ENCODE measurements around the gene CIROP. TPM values are rescaled to one million over a fixed set of nuclear protein-coding genes. Genes with fewer than 3 reads are reported as not detected.

CIROP gene
- total and polyA plus RNA-seq, 9 of the 15 experiments (the other 6 are each of a cell fraction or from before 2014, with no cell fraction given) = not detected

DNA sequence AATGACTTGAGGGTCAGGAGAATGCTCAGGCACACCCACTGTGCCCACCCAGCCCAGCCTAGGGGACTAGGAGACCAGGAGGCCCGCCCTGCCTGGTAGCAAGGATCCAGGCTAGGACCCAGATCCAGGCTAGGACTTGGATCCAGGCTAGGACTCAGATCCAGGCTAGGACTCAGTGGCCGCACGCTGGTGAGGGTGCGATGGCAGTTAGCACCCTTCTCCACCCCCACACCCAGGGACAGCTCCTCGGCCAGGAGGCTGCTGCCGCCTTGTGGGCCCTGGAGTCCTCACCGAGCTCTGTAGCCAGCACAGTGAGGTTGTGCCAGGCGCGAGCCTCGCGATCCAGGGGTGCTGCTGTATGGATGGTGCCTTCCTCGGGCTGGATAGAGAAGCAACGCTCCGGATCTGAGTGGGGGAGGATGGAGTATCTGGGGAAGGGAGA is 52.6 kb downstream of the CIROP start (continued):
- TF ChIP-seq RCOR1 (IDR thresholded peaks at IDR 0.05; ENCODE audit: borderline replicate concordance in 1 of 2, low read depth in 2 of 2, low read length in 2 of 2) = no peak
- TF ChIP-seq MCM3 (IDR thresholded peaks at IDR 0.05) = no peak
- TF ChIP-seq ZSCAN32 (CRISPR knock-in tag; IDR thresholded peaks at IDR 0.05) = no peak
- peak; percentile 60; the same call in 1 of the 2 replicates for TF ChIP-seq RB1 (IDR thresholded peaks at IDR 0.05; ENCODE audit: low read depth)
- TF ChIP-seq STAG1 (CRISPR knock-in tag; IDR thresholded peaks at IDR 0.05; ENCODE audit: borderline replicate concordance) = peak; percentile 70; the same call in 1 of the 2 replicates
- TF ChIP-seq, protein P1, sequence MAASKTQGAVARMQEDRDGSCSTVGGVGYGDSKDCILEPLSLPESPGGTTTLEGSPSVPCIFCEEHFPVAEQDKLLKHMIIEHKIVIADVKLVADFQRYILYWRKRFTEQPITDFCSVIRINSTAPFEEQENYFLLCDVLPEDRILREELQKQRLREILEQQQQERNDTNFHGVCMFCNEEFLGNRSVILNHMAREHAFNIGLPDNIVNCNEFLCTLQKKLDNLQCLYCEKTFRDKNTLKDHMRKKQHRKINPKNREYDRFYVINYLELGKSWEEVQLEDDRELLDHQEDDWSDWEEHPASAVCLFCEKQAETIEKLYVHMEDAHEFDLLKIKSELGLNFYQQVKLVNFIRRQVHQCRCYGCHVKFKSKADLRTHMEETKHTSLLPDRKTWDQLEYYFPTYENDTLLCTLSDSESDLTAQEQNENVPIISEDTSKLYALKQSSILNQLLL (CRISPR knock-in tag; IDR thresholded peaks at IDR 0.05; ENCODE audit: borderline replicate concordance) = no peak
- TF ChIP-seq YY1 (IDR thresholded peaks at IDR 0.05; ENCODE audit: borderline replicate concordance in 1 of 3, control insufficient read depth in 1 of 3, extremely low read depth in 1 of 3, insufficient read depth in 3 of 3, insufficient read length in 1 of 3, insufficient replicate concordance in 2 of 3, low read depth in 1 of 3, low read length in 2 of 3) = no peak
- TF ChIP-seq, protein P2, sequence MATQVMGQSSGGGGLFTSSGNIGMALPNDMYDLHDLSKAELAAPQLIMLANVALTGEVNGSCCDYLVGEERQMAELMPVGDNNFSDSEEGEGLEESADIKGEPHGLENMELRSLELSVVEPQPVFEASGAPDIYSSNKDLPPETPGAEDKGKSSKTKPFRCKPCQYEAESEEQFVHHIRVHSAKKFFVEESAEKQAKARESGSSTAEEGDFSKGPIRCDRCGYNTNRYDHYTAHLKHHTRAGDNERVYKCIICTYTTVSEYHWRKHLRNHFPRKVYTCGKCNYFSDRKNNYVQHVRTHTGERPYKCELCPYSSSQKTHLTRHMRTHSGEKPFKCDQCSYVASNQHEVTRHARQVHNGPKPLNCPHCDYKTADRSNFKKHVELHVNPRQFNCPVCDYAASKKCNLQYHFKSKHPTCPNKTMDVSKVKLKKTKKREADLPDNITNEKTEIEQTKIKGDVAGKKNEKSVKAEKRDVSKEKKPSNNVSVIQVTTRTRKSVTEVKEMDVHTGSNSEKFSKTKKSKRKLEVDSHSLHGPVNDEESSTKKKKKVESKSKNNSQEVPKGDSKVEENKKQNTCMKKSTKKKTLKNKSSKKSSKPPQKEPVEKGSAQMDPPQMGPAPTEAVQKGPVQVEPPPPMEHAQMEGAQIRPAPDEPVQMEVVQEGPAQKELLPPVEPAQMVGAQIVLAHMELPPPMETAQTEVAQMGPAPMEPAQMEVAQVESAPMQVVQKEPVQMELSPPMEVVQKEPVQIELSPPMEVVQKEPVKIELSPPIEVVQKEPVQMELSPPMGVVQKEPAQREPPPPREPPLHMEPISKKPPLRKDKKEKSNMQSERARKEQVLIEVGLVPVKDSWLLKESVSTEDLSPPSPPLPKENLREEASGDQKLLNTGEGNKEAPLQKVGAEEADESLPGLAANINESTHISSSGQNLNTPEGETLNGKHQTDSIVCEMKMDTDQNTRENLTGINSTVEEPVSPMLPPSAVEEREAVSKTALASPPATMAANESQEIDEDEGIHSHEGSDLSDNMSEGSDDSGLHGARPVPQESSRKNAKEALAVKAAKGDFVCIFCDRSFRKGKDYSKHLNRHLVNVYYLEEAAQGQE (IDR thresholded peaks at IDR 0.05; ENCODE audit: borderline replicate concordance) = peak; percentile 87
- TF ChIP-seq, protein P2 (CRISPR knock-in tag; IDR thresholded peaks at IDR 0.05; ENCODE audit: low read depth) = no peak
- TF ChIP-seq, protein P3, sequence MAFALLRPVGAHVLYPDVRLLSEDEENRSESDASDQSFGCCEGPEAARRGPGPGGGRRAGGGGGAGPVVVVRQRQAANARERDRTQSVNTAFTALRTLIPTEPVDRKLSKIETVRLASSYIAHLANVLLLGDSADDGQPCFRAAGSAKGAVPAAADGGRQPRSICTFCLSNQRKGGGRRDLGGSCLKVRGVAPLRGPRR (CRISPR knock-in tag; IDR thresholded peaks at IDR 0.05) = no peak
- 0 out of 2 replicates have a peak, but pooled peaks have one; percentile 17 for TF ChIP-seq CREM (IDR thresholded peaks at IDR 0.05; ENCODE audit: low read depth)
- TF ChIP-seq DEAF1 (CRISPR knock-in tag; IDR thresholded peaks at IDR 0.05) = no peak
- no peak for TF ChIP-seq FOXP1 (CRISPR knock-in tag; IDR thresholded peaks at IDR 0.05)
- TF ChIP-seq MYNN (IDR thresholded peaks at IDR 0.05) = 0 out of 2 replicates have a peak, but pooled peaks have one; percentile 21
- TF ChIP-seq MYNN (CRISPR knock-in tag; IDR thresholded peaks at IDR 0.05) = no peak
- no peak for TF ChIP-seq ZNF263 (CRISPR knock-in tag; IDR thresholded peaks at IDR 0.05; ENCODE audit: borderline replicate concordance)
- peak; percentile 90 for TF ChIP-seq SMC3 (conservative IDR thresholded peaks at IDR 0.05; ENCODE audit: insufficient read depth, low read depth, low read length)

All from K562 (cell line).